Fibroblast of pulmonary artery (primary cell): ENCODE results near the gene F8A3.
"Not testable (repeated sequence)": the region's sequence is repeated elsewhere in the genome, so short reads cannot be mapped to it uniquely, and the experiment has no call there.

Experiments used
- DNase-seq: peaks from one replicate; pipeline ENCODE4 v3.0.0-alpha.2; 2010; ENCODE audit warnings: low read depth
- H3K4me3 ChIP-seq: replicated peaks from 2 replicates; pipeline ENCODE4 v1.5.1; 2011; ENCODE audit warnings: low read depth, mild to moderate bottlenecking, control low read depth, low read length, moderate library complexity
- CTCF ChIP-seq: IDR thresholded peaks from 2 replicates; pipeline ENCODE4 v1.5.1; 2011; ENCODE audit warnings: mild to moderate bottlenecking, control low read depth, low read length, inconsistent platforms; ENCODE audit errors: missing control alignments

The F8A3 gene

GRCh38 chrX:155458471-155458870, at the start of gene F8A3:
Gene F8A3, minus strand, starts transcription at chrX:155458620. Its CDS starts 20 bp downstream, at chrX:155458600.
- DNase-seq, H3K4me3 ChIP-seq: not testable (repeated sequence)

- no peak for TF ChIP-seq CTCF
- DNase-seq = no peak
- no peak overlapping the region for H3K4me3 ChIP-seq
Observed at GRCh38 chrX:155505296-155505695, 46.9 kb upstream of the F8A3 start.

GRCh38 chrX:155495134-155495533, 36.7 kb upstream of the F8A3 start:
- not testable (repeated sequence) for H3K4me3 ChIP-seq, DNase-seq

GRCh38 chrX:155491421-155491820, 33.0 kb upstream of the F8A3 start:
- H3K4me3 ChIP-seq, DNase-seq: not testable (repeated sequence)

GRCh38 chrX:155477136-155477535, 18.7 kb upstream of the F8A3 start:
- not testable (repeated sequence) for DNase-seq, H3K4me3 ChIP-seq

GRCh38 chrX:155466269-155466938, 8.0 kb upstream of the F8A3 start:
- not testable (repeated sequence) for DNase-seq

GRCh38 chrX:155460501-155460900, 2.1 kb upstream of the F8A3 start:
- not testable (repeated sequence) for H3K4me3 ChIP-seq, DNase-seq

More at GRCh38 chrX:155466269-155466938, 8.0 kb upstream of the F8A3 start:
- H3K4me3 ChIP-seq = not testable (repeated sequence)

GRCh38 chrX:155457761-155458447, 516 bp downstream of the F8A3 start:
- not testable (repeated sequence) for H3K4me3 ChIP-seq, DNase-seq

- no peak overlapping the region for H3K4me3 ChIP-seq
- DNase-seq = no peak
- no peak for TF ChIP-seq CTCF
Observed at GRCh38 chrX:155441097-155441496, 17.3 kb downstream of the F8A3 start.

- TF ChIP-seq CTCF = no peak
- H3K4me3 ChIP-seq = no peak overlapping the region
- DNase-seq = no peak
Observed at GRCh38 chrX:155435744-155436112, 22.7 kb downstream of the F8A3 start.
